Breast epithelium (tissue), 3 donors: ENCODE measurements around the gene SYT1.

Experiments
- CTCF ChIP-seq, 3 donors: fragments of 450-650 bp; IDR thresholded peaks; one replicate each; pipeline ENCODE4 v1.5.1; 2016 to 2017; ENCODE audit warnings: antibody characterized with exemption in 3 of 3, mild to moderate bottlenecking in 3 of 3, moderate library complexity in 3 of 3
- POLR2A ChIP-seq: fragments of 450-650 bp; IDR thresholded peaks from one replicate; pipeline ENCODE4 v1.6.1; 2016; ENCODE audit warnings: antibody characterized with exemption, mild to moderate bottlenecking, moderate library complexity
- POLR2AphosphoS5 ChIP-seq, 3 donors: sonication (generic); formaldehyde crosslinking; IDR thresholded peaks; one replicate each; pipeline ENCODE4 v1.6.1; 2017; ENCODE audit warnings: antibody characterized with exemption in 3 of 3

- TF ChIP-seq CTCF (IDR thresholded peaks at IDR 0.05) (no peak), POLR2A (no peak), POLR2AphosphoS5 (IDR thresholded peaks at IDR 0.05) (no peak)
These were observed 462.1 kb downstream of the SYT1 start for GRCh38 chr12:79326663-79327062.
